BLaER1 treated with 17β-estradiol and CSF1 and Interleukin-3, amounts not matched to agents 10 nM and 100 nM (cell line): ENCODE data around the gene APEX1.

Source experiments
- H3K27ac ChIP-seq, 11 experiments: shearing (Covaris generic); formaldehyde crosslinking; 2 replicates each; pipeline ENCODE4 v1.8.1; 2022
- H3K27me3 ChIP-seq, 11 experiments: shearing (Covaris generic); formaldehyde crosslinking; 2 replicates each; pipeline ENCODE4 v1.8.1; 2022
- H3K36me3 ChIP-seq, 11 experiments: shearing (Covaris generic); formaldehyde crosslinking; 2 replicates each; pipeline ENCODE4 v1.8.1; 2022
- H3K4me1 ChIP-seq, 10 experiments: shearing (Covaris generic); formaldehyde crosslinking; 2 replicates each; pipeline ENCODE4 v1.8.1; 2022
- H3K4me2 ChIP-seq, 11 experiments: shearing (Covaris generic); formaldehyde crosslinking; 2 replicates each; pipeline ENCODE4 v1.8.1; 2022
- H3K4me3 ChIP-seq, 10 experiments: shearing (Covaris generic); formaldehyde crosslinking; 2 replicates each; pipeline ENCODE4 v1.8.1; 2022
- H3K9ac ChIP-seq, 11 experiments: shearing (Covaris generic); formaldehyde crosslinking; 2 replicates each; pipeline ENCODE4 v1.8.1; 2022
- H3K9me3 ChIP-seq, 11 experiments: shearing (Covaris generic); formaldehyde crosslinking; replicated peaks in 1 of 11; 2 replicates each; pipeline ENCODE4 v1.8.1; 2022
- H4K20me1 ChIP-seq, 11 experiments: shearing (Covaris generic); formaldehyde crosslinking; 2 replicates each; pipeline ENCODE4 v1.8.1; 2022
- Cebpa-rat ChIP-seq, 11 experiments: shearing (Covaris generic); IDR thresholded peaks; 2 replicates each; pipeline ENCODE4 v1.8.1; 2022

The APEX1 gene

GRCh38 chr14:20428802-20429201, 26.2 kb upstream of the APEX1 start:
- Histone ChIP-seq H3K27ac (peak overlapping the region in 10 of 11 experiments; percentile 89 to 100 (median 98); a peak in 20 of 22 replicates), H3K4me1 (peaks cover 66 to 91% (median 79%) of the 10 kb centered on the region in 10 experiments), H3K9me3 (no peaks in the 10 kb centered on the region), H4K20me1 (no peaks in the 10 kb centered on the region), H3K4me3 (peak overlapping the region in 9 of 10 experiments; percentile 47 to 69 (median 58); a peak in 17 of 20 replicates), H3K27me3 (no peaks in the 10 kb centered on the region), H3K4me2 (peak overlapping the region; percentile 85 to 99 (median 96)), H3K36me3 (peaks cover 0 to 19% (median 0%) of the 10 kb centered on the region in 11 experiments; a peak in 8 of 22 replicates), H3K9ac (peak overlapping the region; percentile 73 to 95 (median 88); a peak in 21 of 22 replicates)
- TF ChIP-seq Cebpa-rat (IDR thresholded peaks at IDR 0.05), result no peak

GRCh38 chr14:20429801-20430669, 25.0 kb upstream of the APEX1 start:
- H4K20me1 ChIP-seq, result no peaks in the 10 kb centered on the region
- H3K4me1 ChIP-seq, result peaks cover 70 to 93% (median 86%) of the 10 kb centered on the region in 10 experiments
- peaks cover 0 to 14% (median 0%) of the 10 kb centered on the region in 11 experiments; a peak in 7 of 22 replicates for H3K36me3 ChIP-seq
- no peak for TF ChIP-seq Cebpa-rat (IDR thresholded peaks at IDR 0.05)
- H3K9me3 ChIP-seq, result no peaks in the 10 kb centered on the region
- peak overlapping the region in 10 of 11 experiments; percentile 2 to 95 (median 88); a peak in 17 of 22 replicates for H3K9ac ChIP-seq
- peak overlapping the region; percentile 85 to 99 (median 96) for H3K4me2 ChIP-seq
- H3K27ac ChIP-seq, result peak overlapping the region; percentile 6 to 100 (median 97); a peak in 21 of 22 replicates
- no peaks in the 10 kb centered on the region for H3K27me3 ChIP-seq
- peak overlapping the region in 8 of 10 experiments; percentile 48 to 69 (median 58); a peak in 13 of 20 replicates for H3K4me3 ChIP-seq

GRCh38 chr14:20434701-20435581, 20.1 kb upstream of the APEX1 start:
- Histone ChIP-seq H3K9me3 (peaks cover 0 to 15% (median 0%) of the 10 kb centered on the region in 11 experiments; a peak in 8 of 22 replicates), H3K9ac (peak overlapping the region; percentile 23 to 80 (median 75); a peak in 20 of 22 replicates), H3K27me3 (no peaks in the 10 kb centered on the region), H3K36me3 (peaks cover 0 to 9% (median 0%) of the 10 kb centered on the region in 11 experiments; a peak in 1 of 22 replicates), H3K4me3 (peak overlapping the region; percentile 29 to 68 (median 56)), H3K4me1 (peaks cover 67 to 94% (median 90%) of the 10 kb centered on the region in 10 experiments), H4K20me1 (no peaks in the 10 kb centered on the region), H3K27ac (peak overlapping the region in 10 of 11 experiments; percentile 32 to 81 (median 72); a peak in 18 of 22 replicates), H3K4me2 (peak overlapping the region; percentile 83 to 98 (median 95))
- TF ChIP-seq Cebpa-rat (IDR thresholded peaks at IDR 0.05), result no peak

GRCh38 chr14:20435582-20436362, 19.3 kb upstream of the APEX1 start, which contains the start of gene KLHL33:
TSS of gene KLHL33 (minus strand) at chr14:20436166. CDS start at chr14:20435811, 355 bp downstream.
- Histone ChIP-seq H4K20me1 (no peaks in the 10 kb centered on the region), H3K27ac (peak within 1 kb of the TSS in 10 of 11 experiments; percentile 32 to 81 (median 72); a peak in 18 of 22 replicates), H3K9ac (peak within 1 kb of the TSS; percentile 23 to 80 (median 75); a peak in 20 of 22 replicates), H3K27me3 (no peaks in the 10 kb centered on the region), H3K4me3 (peak within 1 kb of the TSS; percentile 29 to 68 (median 56)), H3K4me1 (peaks cover 65 to 94% (median 89%) of the 10 kb centered on the region in 10 experiments), H3K4me2 (peak within 1 kb of the TSS; percentile 83 to 98 (median 95)), H3K9me3 (peaks cover 0 to 15% (median 0%) of the 10 kb centered on the region in 11 experiments; a peak in 8 of 22 replicates), H3K36me3 (0 out of 22 replicates have a peak, but pooled peaks cover 0 to 3% (median 0%) of the 10 kb centered on the region in 11 experiments)
- TF ChIP-seq Cebpa-rat (IDR thresholded peaks at IDR 0.05), result no peak

GRCh38 chr14:20436363-20436755, 18.7 kb upstream of the APEX1 start:
- no peaks in the 10 kb centered on the region for H3K27me3 ChIP-seq
- no peaks in the 10 kb centered on the region for H3K36me3 ChIP-seq
- H3K4me1 ChIP-seq, result peaks cover 65 to 94% (median 89%) of the 10 kb centered on the region in 10 experiments
- H4K20me1 ChIP-seq, result no peaks in the 10 kb centered on the region
- H3K9ac ChIP-seq, result peak overlapping the region in 4 of 11 experiments; percentile 75 to 80 (median 78); a peak in 4 of 22 replicates
- TF ChIP-seq Cebpa-rat (IDR thresholded peaks at IDR 0.05), result no peak
- H3K4me3 ChIP-seq, result peak overlapping the region in 1 of 10 experiments; percentile 64; a peak in 2 of 20 replicates
- peaks cover 0 to 15% (median 0%) of the 10 kb centered on the region in 11 experiments; a peak in 8 of 22 replicates for H3K9me3 ChIP-seq
- peak overlapping the region; percentile 83 to 98 (median 95) for H3K4me2 ChIP-seq
- H3K27ac ChIP-seq, result peak overlapping the region in 8 of 11 experiments; percentile 70 to 81 (median 76); a peak in 13 of 22 replicates

- no peak for TF ChIP-seq Cebpa-rat (IDR thresholded peaks at IDR 0.05)
- H4K20me1 ChIP-seq, result no peaks in the 10 kb centered on the region
- peaks cover 77 to 92% (median 81%) of the 10 kb centered on the region in 10 experiments for H3K4me1 ChIP-seq
- H3K9me3 ChIP-seq, result peaks cover 0 to 24% (median 7%) of the 10 kb centered on the region in 11 experiments; a peak in 16 of 22 replicates
- peak overlapping the region; percentile 49 to 98 (median 60) for H3K4me2 ChIP-seq
- no peak overlapping the region for H3K9ac ChIP-seq
- 0 out of 20 replicates have a peak overlapping the region, but pooled peaks of 1 of the 10 experiments have one; percentile 22 for H3K4me3 ChIP-seq
- peaks cover 0 to 15% (median 10%) of the 10 kb centered on the region in 11 experiments; a peak in 18 of 22 replicates for H3K36me3 ChIP-seq
- H3K27me3 ChIP-seq, result no peaks in the 10 kb centered on the region
- H3K27ac ChIP-seq, result peak overlapping the region in 3 of 11 experiments; percentile 3 to 38 (median 34); a peak in 3 of 22 replicates
Observed at GRCh38 chr14:20438664-20439063, 16.4 kb upstream of the APEX1 start.

GRCh38 chr14:20440465-20440864, 14.6 kb upstream of the APEX1 start:
- no peaks in the 10 kb centered on the region for H3K27me3 ChIP-seq
- no peak for TF ChIP-seq Cebpa-rat (IDR thresholded peaks at IDR 0.05)
- H3K27ac ChIP-seq, result peak overlapping the region in 1 of 11 experiments; percentile 1; a peak in 1 of 22 replicates
- H4K20me1 ChIP-seq, result no peaks in the 10 kb centered on the region
- H3K9me3 ChIP-seq, result peaks cover 0 to 24% (median 11%) of the 10 kb centered on the region in 11 experiments; a peak in 16 of 22 replicates
- peaks cover 2 to 33% (median 28%) of the 10 kb centered on the region in 11 experiments for H3K36me3 ChIP-seq
- no peak overlapping the region for H3K4me3 ChIP-seq
- peak overlapping the region; percentile 56 to 82 (median 72) for H3K4me2 ChIP-seq
- peaks cover 63 to 83% (median 67%) of the 10 kb centered on the region in 10 experiments for H3K4me1 ChIP-seq
- no peak overlapping the region for H3K9ac ChIP-seq
